HCT116 (cell line): ENCODE results near the gene HIP1R. TPM values are rescaled to one million over a fixed set of nuclear protein-coding genes. Genes with fewer than 3 reads are reported as not detected.

Experiments
- ATAC-seq: fragments of 200-7000 bp; cut with Tn5 transposase; 2 replicates; pipeline ENCODE4 v1.9.1; 2020; ENCODE audit warnings: mild to moderate bottlenecking, moderate library complexity
- BruUV-seq: library from RNA; stranded (reverse); fragments of 400-500 nt; replicated peaks from 2 replicates; lab custom pipeline; 2021; lab: Mats Ljungman, UMichigan
- CTCF ChIA-PET: fragments of 300-600 bp; sonication (Branson Sonifier 250); formaldehyde crosslinking; loops from one replicate; lab custom pipeline; 2021; ENCODE audit warnings: antibody characterized with exemption; lab: Charles Lee
- POLR2A ChIA-PET: fragments of 300-600, 350-600 bp; sonication (Branson Sonifier 250); formaldehyde crosslinking; loops from one replicate; lab custom pipeline; 2021; ENCODE audit warnings: antibody characterized with exemption; lab: Charles Lee
- RAD21 ChIA-PET, 2 experiments: fragments of 300-600 bp; sonication (Branson Sonifier 250); formaldehyde crosslinking; loops; one replicate each; lab custom pipeline; 2023; ENCODE audit warnings: low total read pairs in 2 of 2; ENCODE audit not compliant: uncharacterized antibody in 2 of 2, unreplicated experiment in 2 of 2, low non-redundant PET in 1 of 2; lab: Charles Lee
- DNase-seq: peaks from one replicate; pipeline ENCODE4 v3.0.0-alpha.2; 2010; ENCODE audit warnings: low read depth, low spot score
- H2AFZ ChIP-seq: fragments of 200-600 bp; shearing (Covaris generic), sonication (generic); 2 replicates; pipeline ENCODE4 v1.6.1; 2017; ENCODE audit warnings: low read depth, mixed run types, mixed read lengths, antibody characterized with exemption, low read length; ENCODE audit not compliant: poor library complexity, severe bottlenecking
- H3K27ac ChIP-seq: 2 replicates; pipeline ENCODE4 v1.5.1; 2012; ENCODE audit warnings: low read depth, low read length
- H3K27me3 ChIP-seq: fragments of 200-600 bp; sonication (generic); 2 replicates; pipeline ENCODE4 v1.6.1; 2016; ENCODE audit warnings: mixed run types, low read length, mixed read lengths; ENCODE audit not compliant: insufficient read depth
- H3K36me3 ChIP-seq, 2 experiments: fragments of 200-500 bp in 1 of 2; fragments of 200-600 bp in 1 of 2; sonication (Bioruptor generic) in 1 of 2; sonication (generic) in 1 of 2; 2 replicates each; pipeline versions ENCODE4 v1.5.1 to v1.6.1; 2014 to 2016; ENCODE audit warnings: low read length in 2 of 2, inconsistent platforms in 1 of 2, mixed read lengths in 1 of 2, mixed run types in 1 of 2; ENCODE audit not compliant: insufficient read depth in 2 of 2, control insufficient read depth in 1 of 2
- H3K4me1 ChIP-seq, 2 experiments: fragments of 200-600 bp in 1 of 2; sonication (generic) in 1 of 2; 2 replicates each; pipeline versions ENCODE4 v1.5.1 to v1.6.1; 2012 to 2017; ENCODE audit warnings: low read length in 2 of 2, inconsistent platforms in 1 of 2, mild to moderate bottlenecking in 1 of 2, mixed read lengths in 1 of 2, mixed run types in 1 of 2, moderate library complexity in 1 of 2; ENCODE audit not compliant: insufficient read depth in 2 of 2, control insufficient read depth in 1 of 2
- H3K4me2 ChIP-seq: fragments of 200-600 bp; sonication (generic); 2 replicates; pipeline ENCODE4 v1.6.1; 2017; ENCODE audit warnings: mixed run types, low read length, mixed read lengths
- H3K4me3 ChIP-seq, 2 experiments: fragments of 200-600 bp in 1 of 2; sonication (generic) in 1 of 2; replicated peaks in 1 of 2; 2 replicates each; pipeline ENCODE4 v1.5.1; 2011 to 2016; ENCODE audit warnings: low read length in 2 of 2, control low read depth in 1 of 2, low read depth in 1 of 2, mild to moderate bottlenecking in 1 of 2, mixed read lengths in 1 of 2, mixed run types in 1 of 2
- H3K79me2 ChIP-seq: fragments of 200-600 bp; sonication (generic); 2 replicates; pipeline ENCODE4 v1.6.1; 2017; ENCODE audit warnings: mild to moderate bottlenecking, mixed run types, low read length, moderate library complexity, mixed read lengths; ENCODE audit not compliant: insufficient read depth
- H3K9ac ChIP-seq: fragments of 200-600 bp; sonication (generic); 2 replicates; pipeline ENCODE4 v1.6.1; 2016; ENCODE audit warnings: low read length, mixed read lengths
- H3K9me2 ChIP-seq: fragments of 200-600 bp; sonication (generic), shearing (Covaris generic); 2 replicates; pipeline ENCODE4 v1.6.1; 2017; ENCODE audit warnings: mixed run types, mild to moderate bottlenecking, moderate library complexity; ENCODE audit not compliant: insufficient read depth
- H3K9me3 ChIP-seq, 2 experiments: fragments of 200-500 bp in 1 of 2; fragments of 200-600 bp in 1 of 2; sonication (Bioruptor generic) in 1 of 2; sonication (generic) in 1 of 2; 2 replicates each; pipeline ENCODE4 v1.6.1; 2014 to 2017; ENCODE audit warnings: low read length in 2 of 2, mixed read lengths in 2 of 2, inconsistent platforms in 1 of 2, low read depth in 1 of 2, mild to moderate bottlenecking in 1 of 2, mixed run types in 1 of 2, moderate library complexity in 1 of 2; ENCODE audit not compliant: control insufficient read depth in 1 of 2, insufficient read depth in 1 of 2
- H4K20me1 ChIP-seq: fragments of 200-600 bp; sonication (generic), shearing (Covaris generic); 2 replicates; pipeline ENCODE4 v1.6.1; 2017; ENCODE audit warnings: mixed run types, mild to moderate bottlenecking, moderate library complexity; ENCODE audit not compliant: insufficient read depth
- ATF3 ChIP-seq: IDR thresholded peaks from 2 replicates; pipeline ENCODE4 v1.6.1; 2012
- CBX3 ChIP-seq: IDR thresholded peaks from 2 replicates; pipeline ENCODE4 v1.6.1; 2012; ENCODE audit warnings: low read depth
- CEBPB ChIP-seq: IDR thresholded peaks from 2 replicates; pipeline ENCODE4 v1.6.1; 2012; ENCODE audit warnings: low read depth
- CTCF ChIP-seq, 3 experiments: fragments of 200-600 bp in 1 of 3; sonication (generic) in 1 of 3; IDR thresholded peaks in 2 of 3; conservative IDR thresholded peaks in 1 of 3; 2 replicates each; pipeline ENCODE4 v1.5.1; 2012 to 2017; ENCODE audit warnings: low read depth in 2 of 3, low read length in 2 of 3, antibody characterized with exemption in 1 of 3, borderline replicate concordance in 1 of 3, control low read depth in 1 of 3, mild to moderate bottlenecking in 1 of 3, mixed read lengths in 1 of 3, mixed run types in 1 of 3, moderate library complexity in 1 of 3; ENCODE audit not compliant: insufficient read depth in 1 of 3
- EZH2 ChIP-seq: fragments of 200-600 bp; sonication (generic); IDR thresholded peaks from 2 replicates; pipeline ENCODE4 v1.6.1; 2017; ENCODE audit warnings: antibody characterized with exemption, mixed run types
- EZH2phosphoT487 ChIP-seq: fragments of 200-600 bp; IDR thresholded peaks from 2 replicates; pipeline ENCODE4 v1.6.1; 2018; ENCODE audit warnings: antibody characterized with exemption, borderline replicate concordance
- FOSL1 ChIP-seq: IDR thresholded peaks from 2 replicates; pipeline ENCODE4 v1.6.1; 2012; ENCODE audit warnings: low read depth
- POLR2AphosphoS5 ChIP-seq: IDR thresholded peaks from 2 replicates; pipeline ENCODE4 v1.6.1; 2011; ENCODE audit warnings: mild to moderate bottlenecking, low read depth, low read length, moderate library complexity
- RAD21 ChIP-seq: IDR thresholded peaks from 2 replicates; pipeline ENCODE4 v1.6.1; 2012; ENCODE audit warnings: low read depth, mild to moderate bottlenecking
- SP1 ChIP-seq: IDR thresholded peaks from 2 replicates; pipeline ENCODE4 v1.6.1; 2012; ENCODE audit warnings: low read depth
- TCF7L2 ChIP-seq: IDR thresholded peaks from 2 replicates; pipeline ENCODE4 v1.7.0; 2011; ENCODE audit warnings: borderline replicate concordance, inconsistent platforms; ENCODE audit not compliant: insufficient read depth, insufficient read length; ENCODE audit errors: extremely low read depth
- ZBTB33 ChIP-seq: IDR thresholded peaks from 2 replicates; pipeline ENCODE4 v1.6.1; 2011; ENCODE audit warnings: mild to moderate bottlenecking, low read length, moderate library complexity; ENCODE audit not compliant: insufficient replicate concordance; ENCODE audit errors: extremely low read depth
- intact Hi-C: fragments of 100-400 bp; cut with micrococcal nuclease; formaldehyde crosslinking; loops from 2 replicates; pipeline ENCODE4 v1.10.0; 2022
- total RNA-seq: library from RNA; stranded (reverse); gene quantifications from one replicate; pipeline ENCODE4 v1.2.1, GENCODE V29; 2021; ENCODE audit not compliant: unreplicated experiment

HIP1R gene
- total RNA-seq, 1 experiment from 2014 or later = 57.8 TPM

GRCh38 chr12:122790393-122791075 is 44.7 kb upstream of the HIP1R start:
- no peak overlapping the region for H3K4me3 ChIP-seq

GRCh38 chr12:122793685-122794106 is 41.6 kb upstream of the HIP1R start:
- no peak for TF ChIP-seq POLR2AphosphoS5
- TF ChIP-seq CTCF (IDR thresholded peaks at IDR 0.05 in 2 of 3, conservative IDR thresholded peaks at IDR 0.05 in 1 of 3; ENCODE audit: borderline replicate concordance in 1 of 3, insufficient read depth in 1 of 3, low read depth in 2 of 3, low read length in 2 of 3) = peak; percentile 55 to 82 (median 58); a peak in 5 of 6 replicates
- TF ChIP-seq TCF7L2 = no peak
- TF ChIP-seq ATF3 = no peak
- TF ChIP-seq RAD21 = peak; percentile 87
- TF ChIP-seq ZBTB33 = no peak
- TF ChIP-seq CEBPB = no peak
- TF ChIP-seq EZH2phosphoT487 = no peak
- TF ChIP-seq SP1 = no peak
- TF ChIP-seq FOSL1 = no peak
- TF ChIP-seq CBX3 = peak; percentile 42; the same call in 1 of the 2 replicates
- TF ChIP-seq EZH2 = no peak
- ChIA-PET RAD21 (interaction anchor here (0.8 to 1.0 kb wide), 3 partner anchors 12 to 159 kb away, joined by 3 to 4 read pairs (median 3); no protein-coding TSS in a partner anchor), POLR2A (no interaction called here), CTCF (interaction anchor here (1.1 to 1.5 kb wide), 8 partner anchors 10 to 64 kb away, joined by 3 to 10 read pairs (median 4); no protein-coding TSS in a partner anchor)
- no peak overlapping the region for H3K9ac ChIP-seq
- H2AFZ ChIP-seq = no peak overlapping the region
- H3K36me3 ChIP-seq = no peaks in the 10 kb centered on the region
- H3K4me3 ChIP-seq = no peak overlapping the region
- no peaks in the 10 kb centered on the region for H3K79me2 ChIP-seq
- intact Hi-C loops = loop anchor here (1.0 to 5.0 kb wide), 2 partner anchors 69 to 159 kb away; no protein-coding TSS in a partner anchor
- no peak overlapping the region for H3K27ac ChIP-seq
- ATAC-seq = peak; percentile 89
- no peaks in the 10 kb centered on the region for H4K20me1 ChIP-seq
- DNase-seq = peak; percentile 52
- no peak overlapping the region for H3K4me2 ChIP-seq
- 0 out of 4 replicates have a peak, but pooled peaks cover 0 to under 1% of the 10 kb centered on the region in 2 experiments for H3K4me1 ChIP-seq
- no peaks in the 10 kb centered on the region for H3K9me2 ChIP-seq
- H3K9me3 ChIP-seq = no peaks in the 10 kb centered on the region
- no TSS peak for BruUV-seq
- H3K27me3 ChIP-seq = no peaks in the 10 kb centered on the region

More at GRCh38 chr12:122790393-122791075, 44.7 kb upstream of the HIP1R start:
- BruUV-seq = no TSS peak
- DNase-seq = no peak
- peaks cover 0 to 6% of the 10 kb centered on the region in 2 experiments; a peak in 1 of 4 replicates for H3K4me1 ChIP-seq
- no peak for TF ChIP-seq CBX3
- TF ChIP-seq, all 23 proteins: peak for 0
- H3K27ac ChIP-seq = no peak overlapping the region
- ChIA-PET POLR2A (no interaction called here), RAD21 (no interaction called here), CTCF (interaction anchor here (0.6 to 1.0 kb wide), 2 partner anchors 8 to 394 kb away, joined by 3 read pairs; no protein-coding TSS in a partner anchor)
- H3K9me2 ChIP-seq = no peaks in the 10 kb centered on the region
- H3K27me3 ChIP-seq = no peaks in the 10 kb centered on the region
- no peaks in the 10 kb centered on the region for H3K9me3 ChIP-seq
- no peak for ATAC-seq
- no peaks in the 10 kb centered on the region for H3K79me2 ChIP-seq
- H4K20me1 ChIP-seq = no peaks in the 10 kb centered on the region
- H3K36me3 ChIP-seq = no peaks in the 10 kb centered on the region
- H3K4me2 ChIP-seq = no peak overlapping the region
- intact Hi-C loops = loop anchor here (5.0 kb wide), 1 partner anchor 72 kb away; no protein-coding TSS in a partner anchor
- no peak overlapping the region for H2AFZ ChIP-seq
- no peak overlapping the region for H3K9ac ChIP-seq
